GM11168 (cell line): ENCODE results near the gene CENPM.

ENCODE experiments used
- in situ Hi-C: fragments of 300-500 bp; cut with MboI; formaldehyde crosslinking; loops from one replicate; pipeline ENCODE4 v1.12.0; 2022; ENCODE audit warnings: low sequenced_read_pairs; ENCODE audit not compliant: unreplicated experiment

CENPM gene

DNA sequence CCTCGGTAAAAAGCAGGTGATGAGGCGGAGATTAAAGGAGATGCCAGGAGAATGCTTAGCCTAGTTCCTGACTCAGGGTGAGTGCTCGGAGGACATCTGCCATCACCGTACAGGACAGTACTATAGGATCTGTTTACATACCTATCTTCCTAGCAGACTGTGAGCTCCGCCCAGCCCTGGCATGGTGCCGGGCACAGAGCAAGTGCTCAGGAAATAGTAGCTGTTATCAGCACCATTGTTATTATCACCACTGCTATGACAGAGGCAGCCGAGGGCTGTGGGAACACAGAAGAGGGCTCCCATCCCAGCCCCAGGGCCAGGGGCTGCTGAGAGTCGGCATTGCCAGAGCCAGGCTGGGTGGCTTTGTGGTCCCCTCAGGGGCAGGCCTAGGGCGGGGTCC lies 21.6 kb upstream of the CENPM start:
- in situ Hi-C loops = loop anchor here (10.0 kb wide), 1 partner anchor 106 kb away; the partner anchor contains the start of genes NAGA, PHETA2 and SMDT1

DNA sequence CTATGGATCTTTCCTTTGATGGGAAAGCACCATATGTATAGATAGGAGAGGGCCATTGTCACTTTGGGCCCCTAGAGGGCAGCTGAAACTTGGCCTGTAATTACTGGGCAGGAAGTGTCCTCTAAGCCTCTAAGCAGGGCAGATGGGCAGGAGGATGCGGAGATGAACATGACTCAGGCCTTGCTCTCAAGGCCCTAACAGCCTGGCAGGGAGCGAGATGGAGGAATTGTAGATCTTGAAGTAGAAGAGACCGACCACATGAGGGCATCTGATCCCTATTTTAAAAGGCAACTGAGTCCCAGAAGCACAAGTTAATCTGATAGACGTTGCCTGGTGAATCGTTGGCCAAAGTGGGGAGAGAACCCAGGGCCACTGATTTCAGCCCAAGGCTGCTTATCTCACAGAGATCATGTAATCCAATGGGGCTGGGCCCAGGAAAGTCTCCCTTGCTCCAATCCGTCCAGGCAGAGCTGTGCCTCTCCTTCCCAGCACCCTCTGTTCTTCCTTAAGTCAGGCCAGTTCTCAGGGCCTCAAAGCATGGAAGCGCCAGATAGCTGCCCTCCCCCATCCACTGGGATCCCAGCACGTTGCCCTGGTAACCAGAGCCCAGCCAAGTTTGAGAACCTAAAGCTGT lies 19.8 kb upstream of the CENPM start:
- in situ Hi-C loops = loop anchor here (10.0 kb wide), 1 partner anchor 108 kb away; the partner anchor contains the start of genes NAGA, PHETA2 and SMDT1

DNA sequence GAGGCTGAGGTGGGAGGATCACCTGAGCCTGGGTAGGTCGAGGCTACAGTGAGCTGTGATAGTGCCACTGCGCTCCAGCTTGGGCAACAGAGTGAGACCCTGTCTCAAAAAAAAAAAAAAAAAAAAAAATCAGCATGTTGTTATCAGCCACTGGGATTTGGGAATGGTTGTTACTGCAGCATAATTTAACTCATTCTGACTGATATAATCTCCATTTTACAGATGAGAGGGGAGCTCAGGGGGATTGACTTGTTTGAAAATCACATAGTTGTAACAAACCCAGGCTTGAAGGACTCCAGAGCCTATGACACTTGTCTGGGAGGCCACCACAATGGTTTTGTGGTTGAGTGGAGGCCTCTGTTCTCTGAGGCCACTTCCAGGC lies 19.3 kb upstream of the CENPM start:
- in situ Hi-C loops = loop anchor here (10.0 kb wide), 1 partner anchor 109 kb away; the partner anchor contains the start of genes NAGA, PHETA2 and SMDT1

DNA sequence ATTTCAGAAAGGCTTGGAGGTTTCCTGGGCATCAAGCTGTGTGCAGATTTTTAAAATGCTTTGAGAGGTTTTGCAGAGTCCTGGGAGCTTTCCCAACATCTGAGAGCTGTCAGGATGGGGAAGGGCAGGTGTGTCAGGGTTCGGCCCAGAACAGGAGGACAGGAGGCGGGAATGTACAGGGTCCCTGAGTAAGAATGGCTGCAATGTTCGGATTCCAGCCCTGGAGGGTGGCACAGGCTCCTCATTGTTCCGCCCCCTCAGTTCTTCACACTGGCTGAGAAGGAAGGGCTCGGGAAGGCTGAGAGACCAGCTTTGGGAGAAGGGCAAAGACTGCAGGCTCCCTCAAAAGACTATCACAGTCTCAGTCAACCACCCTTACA lies 17.1 kb upstream of the CENPM start:
- in situ Hi-C loops = loop anchor here (10.0 kb wide), 1 partner anchor 111 kb away; the partner anchor contains the start of genes NAGA, PHETA2 and SMDT1

DNA sequence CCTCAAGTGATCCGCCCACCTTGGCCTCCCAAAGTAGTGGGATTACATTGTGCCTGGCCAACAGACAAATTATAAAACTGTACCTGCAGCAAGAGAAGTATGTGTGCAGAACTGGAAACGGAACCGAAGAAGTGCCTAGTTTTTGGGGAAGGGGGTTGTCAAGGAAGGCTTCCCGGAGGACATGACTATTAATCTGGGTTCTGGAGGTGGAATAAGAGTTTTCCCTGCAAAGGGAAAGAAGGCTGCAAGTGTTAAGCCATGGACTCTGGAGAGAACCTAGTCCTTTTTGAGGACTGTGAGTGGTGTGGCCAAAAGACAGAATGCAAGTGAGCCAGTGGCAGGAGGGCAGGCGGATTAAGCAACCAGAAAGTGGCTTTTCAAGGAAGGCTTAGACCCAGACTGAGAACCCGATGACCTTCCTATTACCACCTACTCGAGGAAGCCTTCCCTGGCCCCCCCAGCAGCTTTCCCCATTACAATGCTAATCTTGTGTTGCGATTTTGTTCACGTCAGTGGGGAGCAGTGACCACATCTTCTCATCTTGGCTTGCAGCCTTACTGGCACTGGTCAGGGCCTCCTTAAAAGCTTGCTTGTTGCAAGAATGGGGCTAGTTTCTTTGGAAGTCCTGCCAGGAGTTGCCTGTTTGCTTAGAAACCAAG lies 16.6 kb upstream of the CENPM start:
- in situ Hi-C loops = loop anchor here (10.0 kb wide), 1 partner anchor 111 kb away; the partner anchor contains the start of genes NAGA, PHETA2 and SMDT1

DNA sequence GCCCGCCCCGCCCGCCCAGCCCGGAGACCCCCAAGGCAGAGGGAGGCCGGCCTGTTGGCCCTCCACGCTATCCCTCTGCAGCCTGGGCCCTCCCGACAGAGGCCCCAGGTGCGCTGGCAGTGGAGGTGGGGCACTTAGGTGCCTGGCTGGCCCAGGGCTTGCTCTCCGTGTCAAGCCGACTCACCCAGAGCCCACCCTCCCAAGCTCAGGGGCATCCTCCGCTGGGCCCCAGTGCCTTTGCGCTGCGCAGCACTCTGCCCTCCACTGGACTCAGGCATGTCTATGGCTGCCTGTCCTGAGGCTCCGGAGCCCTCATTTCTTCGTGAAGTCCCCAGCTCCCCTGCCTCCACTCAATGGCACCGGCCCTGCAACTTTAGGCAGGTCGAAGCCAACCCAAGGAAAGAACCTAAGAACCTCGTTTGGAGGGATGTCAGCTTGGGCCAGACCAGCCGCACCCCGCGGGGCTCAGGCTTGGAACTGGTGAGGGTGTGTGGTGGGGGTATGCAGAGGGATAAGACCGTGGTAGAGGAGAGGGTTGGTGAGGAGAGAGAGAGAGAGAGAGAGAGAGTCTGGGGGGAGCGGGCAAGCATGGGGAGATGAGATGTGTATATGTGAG lies 11.1 kb upstream of the CENPM start:
- in situ Hi-C loops = loop anchor here (10.0 kb wide), 1 partner anchor 487 kb away; no protein-coding TSS in a partner anchor

DNA sequence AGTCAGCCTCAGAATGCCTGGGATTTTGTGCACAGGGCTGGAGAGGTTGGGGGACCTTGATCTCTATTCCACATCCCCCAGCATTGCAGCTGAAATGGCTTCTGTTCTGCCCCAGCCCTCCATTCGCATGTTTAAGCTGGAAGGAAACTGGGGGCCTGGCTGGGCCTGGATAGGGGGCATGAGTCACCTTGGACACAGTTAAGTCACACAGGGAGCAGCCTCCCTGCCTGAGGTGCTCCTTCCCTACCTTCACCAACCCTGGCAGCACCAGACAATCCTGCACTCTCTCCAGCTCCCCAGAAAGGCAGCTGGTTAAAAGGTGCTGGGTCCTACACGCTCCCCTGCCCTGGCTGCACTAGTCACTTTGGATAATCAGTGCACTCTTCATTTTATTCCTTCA lies 5.8 kb upstream of the CENPM start:
- in situ Hi-C loops = loop anchor here (10.0 kb wide), 1 partner anchor 492 kb away; no protein-coding TSS in a partner anchor

DNA sequence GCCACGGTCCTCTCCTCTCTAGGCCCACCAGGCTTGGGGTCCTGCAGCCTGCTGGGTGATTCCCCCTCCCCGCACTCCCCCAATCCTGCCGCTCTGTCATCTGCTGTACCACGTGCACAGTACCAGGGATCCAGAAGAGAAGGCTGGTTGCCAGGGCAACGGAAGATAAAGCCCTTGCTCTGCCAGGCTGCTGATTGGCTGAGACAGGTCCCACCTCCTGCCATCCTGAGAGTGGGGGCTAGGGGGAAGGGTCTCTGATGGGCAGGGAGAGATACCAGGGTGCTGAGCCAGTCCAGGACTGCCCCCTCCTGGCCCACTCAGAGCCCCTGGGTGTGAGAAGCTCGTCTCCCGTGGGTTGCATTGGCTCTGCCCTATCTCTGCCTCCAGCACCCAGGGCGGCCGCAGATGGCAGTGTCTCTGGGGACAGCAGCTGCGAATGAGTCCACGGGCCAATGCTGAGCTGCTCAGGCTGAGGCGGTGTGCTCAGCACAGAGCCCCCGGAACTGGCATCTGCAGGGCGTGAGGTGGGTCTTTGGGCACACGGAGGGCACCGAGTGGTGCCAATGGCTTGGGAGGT lies 5.0 kb upstream of the CENPM start, which contains the start of gene SMIM45:
Gene SMIM45, plus strand, starts transcription at position 253 of the 577 bp plus-strand sequence.
- in situ Hi-C loops = loop anchor here (10.0 kb wide), 1 partner anchor 493 kb away; no protein-coding TSS in a partner anchor

DNA sequence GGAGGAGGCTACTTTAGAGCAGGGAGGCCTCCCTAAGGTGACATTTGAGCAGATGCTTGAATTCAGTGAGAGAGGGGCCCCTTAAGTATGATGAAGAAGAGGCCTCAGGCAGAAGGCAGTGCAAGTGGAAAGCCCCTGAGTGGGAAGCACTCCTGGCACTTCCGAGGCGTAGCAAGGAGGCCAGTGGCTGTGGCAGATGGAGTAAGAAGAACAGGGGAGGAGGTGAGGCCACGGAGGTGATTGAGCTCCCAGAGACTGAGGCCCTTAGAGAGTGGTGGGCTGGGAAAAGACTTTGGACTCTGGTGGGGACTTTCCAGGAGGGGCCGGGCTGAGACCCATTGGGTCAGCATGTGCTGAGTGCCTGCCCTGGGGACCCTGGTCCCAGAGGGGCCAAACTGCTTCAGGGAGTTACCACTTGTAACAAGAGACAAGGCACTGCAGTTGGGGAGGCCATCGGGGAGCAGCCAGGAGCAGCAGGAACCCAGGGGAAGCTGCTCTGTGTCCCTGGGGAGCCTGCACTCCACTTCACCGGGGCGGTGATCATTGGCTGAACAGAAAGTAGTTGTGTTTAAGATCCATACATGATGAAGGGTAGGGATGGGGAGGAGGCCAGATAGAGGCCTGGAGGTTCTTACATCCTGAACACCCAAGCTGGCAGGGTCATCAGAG lies 2.5 kb upstream of the CENPM start:
- in situ Hi-C loops = loop anchor here (10.0 kb wide), 1 partner anchor 115 kb away; the partner anchor contains the start of gene SREBF2

DNA sequence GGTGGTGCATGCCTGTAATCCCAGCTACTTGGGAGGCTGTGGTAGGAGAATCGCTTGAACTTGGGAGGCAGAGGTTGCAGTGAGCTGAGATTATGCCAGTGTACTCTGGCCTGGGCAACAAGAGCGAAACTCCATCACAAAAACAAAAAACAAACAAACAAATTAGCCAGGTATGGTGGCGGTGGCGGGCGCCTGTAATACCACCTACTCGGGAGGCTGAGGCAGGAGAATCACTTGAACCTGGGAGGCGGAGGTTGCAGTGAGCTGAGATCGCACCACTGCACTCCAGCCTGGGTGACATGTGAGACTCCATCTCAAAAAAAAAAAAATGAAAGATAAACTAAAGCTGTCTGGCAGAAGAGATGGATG lies 2.0 kb upstream of the CENPM start:
- in situ Hi-C loops = loop anchor here (10.0 kb wide), 1 partner anchor 114 kb away; the partner anchor contains the start of gene SREBF2

DNA sequence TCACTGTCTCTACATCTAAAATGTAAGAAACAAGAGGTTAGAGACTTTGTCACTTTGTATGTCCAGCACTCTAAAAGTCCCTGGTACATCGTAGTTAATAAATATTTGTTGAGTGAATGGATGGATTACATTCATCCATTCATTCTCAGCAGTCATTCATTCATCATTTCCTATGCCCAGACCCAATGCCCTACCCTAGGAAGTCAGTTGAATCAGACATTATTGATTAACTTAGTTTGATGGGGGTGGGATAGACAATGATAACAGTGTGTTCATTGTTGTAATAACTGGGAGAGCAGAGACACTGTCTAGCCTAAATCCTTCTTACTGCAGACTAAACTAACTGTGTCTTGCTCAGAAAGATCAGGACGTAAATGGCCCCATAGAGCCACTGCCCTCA lies 1.2 kb upstream of the CENPM start:
- in situ Hi-C loops = loop anchor here (10.0 kb wide), 1 partner anchor 113 kb away; the partner anchor contains the start of gene SREBF2

DNA sequence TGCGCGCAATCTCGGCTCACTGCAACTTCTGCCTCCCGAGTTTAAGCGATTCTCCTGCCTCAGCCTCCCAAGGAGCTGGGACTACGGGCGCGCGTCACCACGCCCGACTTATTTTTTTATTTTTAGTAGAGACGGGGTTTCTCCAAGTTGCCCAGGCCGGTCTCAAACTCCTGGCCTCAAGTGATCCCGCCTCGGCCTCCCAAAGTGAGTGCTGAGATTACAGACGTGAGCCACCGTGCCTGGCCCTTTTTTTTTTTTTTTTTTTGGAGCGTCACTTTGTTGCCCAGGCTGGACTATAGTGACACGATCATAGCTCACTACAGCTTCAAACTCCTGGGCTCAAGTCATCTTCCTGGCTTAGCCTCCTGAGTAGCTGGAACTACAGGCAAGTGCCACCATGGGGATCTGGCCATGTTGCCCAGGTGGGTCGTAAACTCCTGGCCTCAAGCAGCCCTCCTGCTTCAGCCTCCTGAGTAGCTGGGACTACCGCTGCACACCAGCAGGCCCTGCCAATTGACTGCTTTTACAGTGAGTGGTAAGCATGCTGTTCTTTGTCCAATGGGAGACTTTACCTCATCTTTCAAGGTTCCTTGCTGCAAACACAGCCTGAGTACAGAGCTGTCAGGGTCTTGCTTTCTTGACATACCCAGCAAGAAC lies 600 bp upstream of the CENPM start:
- in situ Hi-C loops = loop anchor here (10.0 kb wide), 1 partner anchor 113 kb away; the partner anchor contains the start of gene SREBF2

DNA sequence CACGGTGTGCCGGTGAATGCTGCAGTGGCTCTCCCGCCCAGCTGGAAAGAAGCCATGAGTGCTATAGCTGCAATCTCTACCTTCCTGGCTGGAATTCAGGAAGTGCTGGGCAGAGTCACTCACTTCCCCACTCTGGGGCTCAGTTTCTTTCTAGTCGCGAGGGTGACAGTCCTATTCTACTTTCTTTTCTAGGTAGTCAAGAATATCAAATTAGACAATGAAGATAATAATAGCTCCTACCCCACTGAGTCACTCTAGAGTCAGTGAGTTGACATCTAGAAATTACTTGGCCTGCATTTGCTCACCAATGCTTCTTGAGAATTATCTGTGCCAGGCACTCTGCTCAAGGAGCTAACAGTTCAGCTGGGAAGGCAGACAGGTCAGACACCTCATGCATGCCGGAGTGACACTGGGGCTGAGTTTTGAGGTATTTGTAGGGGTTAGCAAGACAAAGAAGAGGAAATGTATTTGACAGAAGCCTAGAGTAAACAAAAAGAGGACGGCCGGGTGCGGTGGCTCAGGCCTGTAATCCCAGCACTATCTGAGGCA lies 3.2 kb downstream of the CENPM start:
- in situ Hi-C loops = loop anchor here (5.0 to 10.0 kb wide), 2 partner anchors 109 to 246 kb away; partner anchors contain the start of genes MEI1 and SREBF2

DNA sequence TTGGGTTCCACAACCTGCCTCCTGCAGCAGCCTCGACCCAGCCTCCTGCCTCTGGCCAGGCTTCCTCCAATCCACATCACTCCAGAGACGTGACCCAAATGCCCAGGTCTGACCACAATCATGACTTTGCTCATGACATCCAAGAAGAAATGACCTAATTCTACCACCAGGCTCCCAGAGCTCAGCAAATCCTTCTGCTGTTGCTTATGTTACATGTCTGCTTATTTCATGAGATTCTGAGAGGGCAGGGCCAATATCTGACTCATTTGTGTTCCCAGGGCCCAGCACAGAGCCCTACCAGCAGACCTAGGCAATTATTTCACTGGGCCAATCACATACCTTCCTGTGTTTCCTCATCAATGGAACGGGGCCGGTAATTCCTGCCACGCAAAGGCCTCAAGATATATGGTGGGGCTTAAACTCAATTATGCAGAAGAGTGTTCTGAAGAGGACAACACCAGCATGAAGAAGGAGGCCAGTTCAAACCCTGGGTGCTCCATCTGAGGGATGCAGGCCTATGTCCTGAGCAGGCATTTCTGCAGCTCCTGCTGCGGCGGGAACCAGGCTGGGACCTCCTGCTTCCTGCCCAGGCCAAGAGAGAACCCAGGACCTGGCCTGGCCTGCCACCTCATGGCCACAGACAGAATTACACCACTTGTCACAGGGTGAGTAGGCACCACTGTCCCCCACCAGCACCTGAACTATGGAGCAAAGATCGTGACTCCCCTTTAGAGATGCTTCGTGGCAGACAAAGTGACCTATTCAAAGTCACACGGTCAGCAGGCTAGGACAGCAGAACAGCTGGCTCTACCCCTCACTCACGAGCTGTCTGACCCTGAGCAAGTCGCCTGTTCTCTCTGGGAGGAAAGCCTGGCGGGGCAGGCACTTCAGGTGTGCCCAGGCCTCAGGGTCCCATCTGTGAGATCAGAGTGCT lies 5.9 kb downstream of the CENPM start:
- in situ Hi-C loops = loop anchor here (5.0 to 10.0 kb wide), 2 partner anchors 106 to 244 kb away; partner anchors contain the start of genes MEI1 and SREBF2

DNA sequence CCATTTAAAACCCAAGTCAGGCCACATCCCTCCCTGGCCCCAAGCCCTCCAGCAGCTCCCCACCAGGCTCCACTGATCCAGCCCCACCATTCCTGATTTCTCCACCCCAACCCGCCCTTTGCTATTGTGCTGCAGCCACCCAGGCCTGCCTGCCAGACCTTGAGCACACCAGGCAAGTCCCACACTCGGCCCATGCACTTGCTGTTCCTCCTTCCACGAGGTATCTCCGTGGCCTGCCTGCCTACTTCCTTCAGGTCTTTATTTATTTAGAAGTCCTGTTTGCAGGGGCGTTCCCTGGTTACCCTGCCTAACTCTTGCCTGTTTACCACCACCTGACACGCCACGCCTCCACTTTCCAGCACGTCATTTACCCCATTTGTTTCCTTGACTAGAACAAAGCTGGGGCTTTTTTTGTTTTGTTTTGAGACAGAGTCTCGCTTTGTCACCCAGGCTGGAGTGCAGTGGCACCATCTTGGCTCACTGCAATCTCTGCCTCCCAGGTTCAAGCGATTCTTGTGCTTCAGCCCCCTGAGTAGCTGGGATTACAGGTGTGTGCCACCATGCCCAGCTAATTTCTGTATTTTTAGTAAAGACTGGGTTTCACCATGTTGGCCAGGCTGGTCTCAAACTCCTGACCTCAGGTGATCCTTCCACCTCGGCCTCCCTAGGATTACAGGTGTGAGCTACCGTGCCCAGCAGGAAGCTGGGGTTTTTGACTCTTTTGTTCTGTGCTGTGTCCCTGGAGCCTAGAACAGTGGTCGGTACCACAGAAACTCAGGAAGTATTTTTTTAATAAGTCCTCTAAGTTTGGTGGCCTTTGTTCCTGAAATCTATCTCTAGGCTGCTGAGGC lies 6.7 kb downstream of the CENPM start:
- in situ Hi-C loops = loop anchor here (5.0 to 10.0 kb wide), 2 partner anchors 105 to 243 kb away; partner anchors contain the start of genes MEI1 and SREBF2

DNA sequence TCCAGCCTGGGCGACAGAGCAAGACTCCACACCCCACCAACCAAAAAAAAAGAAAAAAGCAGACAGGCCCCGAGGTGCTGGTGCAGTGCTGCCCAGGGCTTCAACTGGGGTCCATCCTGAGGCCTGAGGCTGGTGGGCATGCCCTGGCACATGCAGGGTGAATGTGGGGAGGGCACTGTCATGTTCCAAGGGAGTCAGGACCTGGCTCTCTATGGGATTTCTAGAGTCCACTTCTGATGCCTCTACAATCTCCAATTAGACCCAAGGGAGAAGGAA lies 10.1 kb downstream of the CENPM start:
- in situ Hi-C loops = no loop called here

DNA sequence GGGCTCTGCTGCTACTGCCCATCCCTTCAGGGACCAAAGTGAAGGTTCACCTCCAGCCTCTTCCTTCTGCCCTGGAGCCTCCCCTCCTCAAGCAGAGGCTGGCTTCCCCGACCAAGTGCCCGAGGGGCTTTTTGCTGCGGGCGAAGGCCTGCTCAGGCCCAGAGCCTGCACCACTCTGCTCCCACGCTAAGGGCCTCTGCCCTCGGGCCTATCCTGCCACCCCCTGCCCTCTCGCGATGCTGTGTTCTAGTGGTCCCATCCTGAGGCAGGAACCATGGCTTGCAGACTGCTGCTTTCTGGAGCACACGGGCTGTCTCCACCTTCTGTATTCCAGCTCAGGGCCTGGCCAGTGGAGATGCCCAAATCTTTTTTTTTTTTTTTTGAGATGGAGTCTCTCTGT lies 11.4 kb downstream of the CENPM start:
- in situ Hi-C loops = no loop called here
